ENCODE measurements around the gene TCEANC2. TPM values are rescaled to one million over a fixed set of nuclear protein-coding genes. Genes with fewer than 3 reads are reported as not detected.

The TCEANC2 gene
- total RNA-seq, 1 donor from 2014 or later = 4.2 TPM

GRCh38 chr1:54117815-54118563, 64.6 kb downstream of the TCEANC2 start:
- peak; percentile 71 for ATAC-seq

- no peak for ATAC-seq
Measured at GRCh38 chr1:54118704-54119103, 65.3 kb downstream of the TCEANC2 start.

- ATAC-seq = no peak
Measured at GRCh38 chr1:54120018-54120697, 66.8 kb downstream of the TCEANC2 start.

GRCh38 chr1:54120698-54121481, 67.5 kb downstream of the TCEANC2 start:
- ATAC-seq = no peak

GRCh38 chr1:54121482-54122134, 68.2 kb downstream of the TCEANC2 start:
- ATAC-seq = peak; percentile 73

- no peak for ATAC-seq
Measured at GRCh38 chr1:54122135-54122751, 68.8 kb downstream of the TCEANC2 start.

GRCh38 chr1:54122992-54123391, 69.6 kb downstream of the TCEANC2 start:
- no peak for ATAC-seq

- ATAC-seq = no peak
Measured at GRCh38 chr1:54124472-54124871, 71.1 kb downstream of the TCEANC2 start.

GRCh38 chr1:54124906-54125305, 71.5 kb downstream of the TCEANC2 start:
- no peak for ATAC-seq

GRCh38 chr1:54125386-54126070, 72.1 kb downstream of the TCEANC2 start:
- ATAC-seq = peak; percentile 24

- ATAC-seq = no peak
Measured at GRCh38 chr1:54126271-54126815, 72.9 kb downstream of the TCEANC2 start.

- ATAC-seq = no peak
Measured at GRCh38 chr1:54127594-54128300, 74.3 kb downstream of the TCEANC2 start.

- no peak for ATAC-seq
Measured at GRCh38 chr1:54129858-54130257, 76.5 kb downstream of the TCEANC2 start.

- no peak for ATAC-seq
Measured at GRCh38 chr1:54131419-54131818, 78.0 kb downstream of the TCEANC2 start.

GRCh38 chr1:54132495-54132894, 79.1 kb downstream of the TCEANC2 start:
- no peak for ATAC-seq

GRCh38 chr1:54134295-54134694, 80.9 kb downstream of the TCEANC2 start:
- ATAC-seq = no peak

- ATAC-seq = no peak
Measured at GRCh38 chr1:54135436-54136120, 82.2 kb downstream of the TCEANC2 start.

- no peak for ATAC-seq
Measured at GRCh38 chr1:54136269-54136896, 83.0 kb downstream of the TCEANC2 start.

GRCh38 chr1:54136963-54137533, 83.6 kb downstream of the TCEANC2 start:
- ATAC-seq = no peak

All from esophagus mucosa (tissue), 1 donor.